Skeletal muscle cell (primary cell): ENCODE measurements around the gene TNFRSF4.

Source experiments
- DNase-seq: peaks from one replicate; pipeline ENCODE4 v3.0.0-alpha.2; 2010; ENCODE audit warnings: low read depth
- H3K4me3 ChIP-seq: 2 replicates; pipeline ENCODE4 v1.5.1; 2011; ENCODE audit warnings: low read depth, mild to moderate bottlenecking, control low read depth, low read length, moderate library complexity

TNFRSF4 gene

DNA sequence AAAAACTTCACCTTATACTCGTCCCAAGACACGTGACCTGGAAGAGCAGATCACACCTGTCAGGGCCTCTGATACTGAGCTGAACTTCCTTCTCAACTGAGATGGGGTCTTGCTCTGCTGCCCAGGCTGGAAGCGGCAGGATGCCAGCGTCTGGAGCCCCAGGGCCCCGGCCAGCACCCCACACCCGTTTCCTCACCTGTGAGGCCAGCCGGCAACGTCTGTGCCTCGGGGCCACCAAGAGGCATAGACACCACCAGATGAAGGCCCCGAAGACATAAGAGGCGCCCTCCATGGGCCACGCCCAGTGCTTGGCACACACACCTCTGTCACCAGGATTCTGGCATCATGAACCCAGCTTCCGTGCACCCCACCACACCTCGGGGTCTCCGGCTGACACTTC lies 9.4 kb upstream of the TNFRSF4 start:
- no peak for DNase-seq
- H3K4me3 ChIP-seq: no peak overlapping the region

DNA sequence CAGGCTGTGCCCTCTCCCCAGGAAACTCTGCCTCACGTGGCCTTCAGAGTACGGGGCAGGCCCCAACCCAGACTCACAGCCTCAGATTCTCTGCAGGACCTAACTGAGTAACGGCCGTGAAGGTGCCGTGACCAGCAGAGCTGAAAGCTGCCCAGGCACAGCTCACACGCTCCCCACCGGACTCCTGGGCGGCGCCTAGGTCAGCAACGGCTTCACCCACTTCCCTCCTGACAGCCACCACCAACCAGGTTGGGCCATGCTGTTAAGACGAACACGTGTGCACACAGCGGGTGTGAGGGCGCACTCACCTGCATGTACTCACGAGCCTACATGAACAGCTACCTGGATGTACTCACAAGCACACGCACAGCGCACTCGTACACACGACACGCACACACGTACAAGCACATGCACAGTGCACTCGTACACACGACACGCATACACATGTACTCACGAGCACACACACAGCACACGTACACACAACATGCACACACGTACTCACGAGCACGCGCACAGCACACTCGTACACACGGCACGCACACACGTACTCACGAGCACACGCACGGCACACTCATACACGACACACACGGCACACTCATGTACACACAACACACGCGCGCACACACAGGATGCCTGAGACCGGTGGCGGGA lies 8.7 kb upstream of the TNFRSF4 start:
- DNase-seq: no peak
- no peak overlapping the region for H3K4me3 ChIP-seq

DNA sequence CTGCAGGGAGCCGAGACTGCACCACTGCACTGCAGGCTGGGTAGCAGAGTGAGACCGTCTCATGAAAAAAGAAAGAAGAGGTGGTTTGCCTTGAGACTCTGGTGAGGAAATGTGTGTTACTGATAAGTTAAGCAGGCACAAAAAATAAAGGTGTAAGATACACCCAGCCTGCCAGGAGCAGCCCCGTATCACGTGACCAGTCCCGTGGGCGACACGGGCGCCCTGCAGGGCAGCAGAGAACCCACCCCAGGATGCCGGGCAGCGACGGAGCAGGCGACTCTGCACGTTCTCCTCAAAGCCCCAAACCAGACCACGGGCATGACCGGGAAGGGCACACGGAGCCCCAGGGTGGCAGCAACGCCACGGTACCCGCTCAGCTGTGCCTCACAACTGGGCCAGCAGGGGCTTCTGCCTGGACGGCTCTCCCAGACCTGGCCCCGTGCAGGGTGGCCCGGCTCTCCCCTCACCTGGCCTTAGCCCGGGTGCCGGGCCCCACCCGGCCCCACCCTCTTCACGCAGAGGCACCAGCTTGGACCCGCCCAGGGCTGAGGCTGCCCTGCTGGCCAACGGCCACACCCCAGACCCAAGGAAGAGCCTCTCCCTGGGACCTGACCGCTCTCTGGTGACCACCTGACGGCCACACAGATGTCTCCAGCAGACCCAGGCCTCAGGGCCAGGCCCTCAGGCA lies 8.1 kb upstream of the TNFRSF4 start:
- DNase-seq: no peak
- no peak overlapping the region for H3K4me3 ChIP-seq

DNA sequence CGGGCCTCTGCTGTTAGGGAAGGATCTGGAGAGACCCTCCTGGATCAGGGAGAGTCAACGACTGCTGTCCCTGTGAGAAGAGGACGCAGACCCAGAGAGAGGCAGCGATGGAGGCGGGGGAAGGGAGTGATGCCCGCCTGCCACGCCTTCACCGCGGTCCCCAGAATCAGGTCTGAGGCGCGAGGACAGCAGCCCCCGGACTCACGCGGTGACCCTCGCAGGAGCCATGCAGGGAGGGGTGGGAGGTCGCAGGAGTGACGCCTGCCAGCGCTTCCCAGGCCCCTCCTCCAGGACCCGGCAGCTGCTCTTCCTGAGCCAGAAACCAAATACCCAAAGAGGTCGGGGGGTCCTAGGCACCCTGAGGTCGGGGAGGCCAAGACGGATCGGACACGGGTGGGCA lies 6.2 kb upstream of the TNFRSF4 start:
- DNase-seq: no peak
- no peak overlapping the region for H3K4me3 ChIP-seq

DNA sequence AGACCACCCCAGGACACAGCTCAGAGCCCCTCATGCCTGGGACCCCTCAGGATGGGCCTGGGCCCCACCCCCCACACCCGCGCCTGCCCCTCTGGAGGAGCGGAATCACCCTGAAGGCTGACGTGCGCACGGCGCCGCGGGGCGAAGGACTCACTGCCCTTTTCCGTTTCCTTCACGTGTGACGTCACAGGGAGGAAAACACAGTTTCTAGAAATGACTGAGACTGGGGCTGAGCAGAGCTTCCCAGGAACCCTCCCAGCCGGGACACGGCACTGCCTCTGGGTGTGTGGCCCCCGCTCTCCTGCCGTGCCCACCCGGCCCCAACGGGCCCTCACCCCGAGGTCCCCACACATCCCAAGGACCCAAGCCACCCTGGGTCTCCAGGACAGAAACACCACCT lies 5.4 kb upstream of the TNFRSF4 start:
- no peak for DNase-seq

DNA sequence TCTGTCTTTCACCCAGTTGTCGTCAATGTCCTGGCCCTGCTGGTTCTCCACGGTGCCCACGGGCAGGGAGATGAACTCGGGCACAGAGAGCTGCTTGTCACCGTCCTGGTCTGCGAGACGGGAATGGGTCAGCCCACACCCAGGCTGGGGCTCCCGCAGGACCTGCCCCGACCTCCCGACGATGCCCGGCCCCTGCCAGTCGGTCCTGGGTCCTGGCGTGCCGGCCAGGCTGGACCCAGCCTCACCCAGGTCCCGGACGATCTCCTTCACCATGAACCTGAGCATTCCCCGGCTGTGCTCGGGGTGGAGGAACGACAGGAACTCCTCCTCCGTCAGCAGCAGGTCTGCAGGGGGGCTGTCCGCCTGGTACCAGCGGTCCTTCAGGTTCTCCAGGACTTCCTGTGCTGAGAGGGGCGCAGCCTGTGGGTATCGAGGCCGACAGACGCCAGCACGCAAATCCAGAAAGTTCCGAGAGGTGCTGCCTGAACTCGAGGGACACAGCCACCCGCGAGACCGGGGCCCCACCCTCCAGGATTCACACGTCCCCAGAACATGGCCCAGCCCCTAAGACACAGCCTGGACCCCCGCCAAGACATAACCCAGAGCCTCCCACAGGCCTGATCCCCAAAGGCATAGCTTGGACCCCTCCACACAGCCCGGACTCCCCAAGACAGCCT lies 4.7 kb upstream of the TNFRSF4 start:
- DNase-seq: no peak
- no peak overlapping the region for H3K4me3 ChIP-seq

More for the DNA sequence above, 5.4 kb upstream of the TNFRSF4 start:
- H3K4me3 ChIP-seq: no peak overlapping the region

DNA sequence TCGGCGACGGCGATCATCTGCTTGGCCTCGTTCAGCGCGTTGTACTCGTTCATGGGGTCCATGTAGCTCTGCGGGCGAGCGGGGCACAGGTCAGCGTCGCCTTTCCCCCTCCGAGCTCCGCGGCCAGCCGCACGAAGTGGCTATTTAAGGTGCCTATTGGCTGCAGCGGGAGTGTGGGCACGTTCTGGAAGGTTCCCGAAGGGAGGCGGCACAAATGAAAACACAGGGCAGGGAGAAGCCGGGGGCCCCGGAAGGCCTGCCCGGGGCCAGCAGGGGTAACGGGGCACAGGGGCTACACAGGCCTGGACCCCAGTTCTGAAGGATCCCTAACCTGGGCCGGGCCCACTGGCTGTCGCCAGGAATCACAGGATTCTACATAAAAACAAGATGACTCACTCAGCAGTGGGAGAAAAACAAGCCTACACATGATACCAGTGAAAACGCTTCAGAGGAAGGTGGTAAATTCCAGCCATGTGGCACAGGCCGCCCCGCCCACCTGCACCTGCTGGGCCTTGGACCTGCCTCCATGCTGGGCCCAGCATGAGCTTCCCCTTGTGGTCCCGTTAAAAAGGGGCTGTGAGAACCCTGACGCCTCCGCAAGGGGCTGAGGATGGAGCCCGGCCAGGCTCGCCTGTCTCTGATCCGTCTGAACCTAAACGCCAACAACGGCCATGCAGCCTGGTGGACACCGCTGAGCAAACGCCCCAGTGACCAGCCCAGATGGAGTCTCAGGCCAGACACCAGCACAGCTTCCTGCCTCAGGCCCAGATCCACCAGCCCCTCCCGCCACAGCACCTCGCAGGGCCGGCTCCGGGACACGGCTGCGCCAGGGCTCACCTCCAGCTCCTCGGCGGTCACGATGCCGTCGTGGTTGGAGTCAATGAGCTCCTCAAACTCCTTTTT lies 3.9 kb upstream of the TNFRSF4 start:
- no peak overlapping the region for H3K4me3 ChIP-seq
- no peak for DNase-seq

DNA sequence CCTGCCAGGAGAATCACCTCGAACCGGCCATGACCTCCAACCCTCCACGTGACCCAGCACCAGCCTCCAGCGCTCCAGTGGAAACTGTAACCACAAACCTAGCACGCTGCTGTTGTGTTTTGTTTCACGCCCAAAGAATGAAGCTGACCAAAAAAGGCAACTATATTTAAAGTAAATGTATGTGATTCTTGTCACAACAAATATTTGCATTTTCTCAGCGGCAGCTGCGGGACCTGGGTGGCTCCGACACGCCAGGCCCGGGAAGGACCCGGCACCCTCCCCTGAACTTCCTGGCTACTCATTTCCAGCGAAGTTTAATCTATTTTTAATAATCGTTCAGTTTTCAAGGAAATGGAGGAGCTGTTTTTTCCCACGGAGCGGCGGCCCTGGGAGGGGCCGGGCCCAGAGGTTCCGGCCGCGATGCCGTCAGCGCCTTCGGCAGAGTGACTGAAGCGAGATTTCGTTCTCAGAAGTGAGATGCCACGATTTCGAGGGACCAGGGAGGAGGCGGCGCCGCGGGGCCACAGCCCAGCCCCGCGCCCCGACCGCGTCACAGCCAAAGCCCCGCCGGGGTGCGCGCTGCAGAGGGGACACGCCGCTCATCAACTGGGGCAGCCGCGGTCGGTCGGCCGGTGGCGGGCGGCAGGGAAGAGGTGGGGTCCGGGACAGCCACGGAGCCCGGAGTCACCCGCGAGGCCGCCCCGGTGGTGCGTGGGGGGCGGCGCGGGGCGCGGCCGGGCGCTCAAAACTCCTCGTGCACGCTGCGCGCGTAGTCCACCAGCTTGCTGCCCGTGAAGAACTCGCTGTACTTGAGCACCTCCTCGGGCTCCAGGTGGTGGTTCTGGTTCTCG lies 3.0 kb upstream of the TNFRSF4 start:
- no peak for DNase-seq
- no peak overlapping the region for H3K4me3 ChIP-seq

DNA sequence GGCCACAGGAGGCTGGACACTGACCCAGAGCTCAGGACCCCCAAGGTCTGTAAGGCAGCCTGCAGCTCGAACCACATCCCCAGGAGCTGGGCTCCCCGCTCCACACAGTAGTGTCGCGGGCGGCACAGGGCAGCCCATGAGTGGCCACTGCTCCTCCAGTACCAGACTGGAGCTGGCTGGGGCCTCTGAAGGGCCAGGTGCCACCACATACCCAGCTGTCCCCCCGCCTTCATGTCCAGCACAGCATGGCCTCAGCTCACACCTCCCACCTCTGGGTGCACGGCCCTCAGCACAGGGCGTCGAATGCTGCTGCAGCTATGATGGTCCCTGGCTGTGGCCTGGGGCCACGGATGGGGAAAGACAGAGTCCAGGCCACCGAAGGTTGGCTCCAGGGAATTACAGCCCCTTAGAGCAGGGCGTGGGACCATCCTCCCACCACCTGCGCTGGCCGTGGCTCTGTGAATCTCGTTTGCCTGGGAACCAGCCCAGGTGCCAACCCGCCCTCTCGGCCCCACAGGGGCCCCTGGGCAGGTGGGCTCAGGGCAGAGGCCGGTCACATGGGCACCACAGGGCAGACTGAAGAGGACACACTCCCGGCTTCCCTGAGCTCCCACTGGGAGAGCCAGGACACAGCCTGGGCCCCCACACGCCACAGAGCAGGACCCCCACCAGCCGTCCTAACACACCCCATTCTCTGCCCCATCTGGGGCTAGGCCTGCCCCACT lies 2.1 kb upstream of the TNFRSF4 start:
- H3K4me3 ChIP-seq: no peak overlapping the region
- no peak for DNase-seq

DNA sequence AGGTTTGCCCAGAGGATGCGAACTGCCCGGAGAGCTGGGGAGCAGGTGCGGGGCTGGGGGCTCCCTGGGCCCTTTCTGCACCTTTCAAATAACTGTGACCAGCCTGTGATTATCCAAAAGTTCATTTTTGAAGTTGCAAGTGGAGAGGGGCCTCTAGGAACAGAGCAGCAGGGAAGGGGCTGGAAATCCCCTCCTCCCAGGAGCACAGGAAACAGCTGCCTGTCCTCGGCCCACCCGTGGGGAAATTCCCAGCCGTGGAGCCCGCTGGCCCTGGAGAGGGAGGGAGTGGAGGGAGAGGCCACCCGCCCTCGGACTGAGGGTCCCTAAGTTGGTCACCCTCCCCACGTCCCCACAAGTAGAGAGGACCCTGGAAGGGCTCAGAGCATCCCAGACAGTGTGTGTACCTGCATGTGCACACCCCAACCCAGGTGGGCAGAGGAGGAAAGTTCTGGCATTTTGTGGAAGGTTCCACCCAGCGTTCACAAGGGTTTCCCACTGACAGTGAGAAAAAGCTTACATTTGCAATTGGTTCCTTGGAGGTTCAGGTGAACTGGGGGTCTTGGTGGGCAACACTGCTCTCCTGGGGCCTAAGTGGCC lies 1.2 kb upstream of the TNFRSF4 start:
- no peak for DNase-seq
- no peak overlapping the region for H3K4me3 ChIP-seq

DNA sequence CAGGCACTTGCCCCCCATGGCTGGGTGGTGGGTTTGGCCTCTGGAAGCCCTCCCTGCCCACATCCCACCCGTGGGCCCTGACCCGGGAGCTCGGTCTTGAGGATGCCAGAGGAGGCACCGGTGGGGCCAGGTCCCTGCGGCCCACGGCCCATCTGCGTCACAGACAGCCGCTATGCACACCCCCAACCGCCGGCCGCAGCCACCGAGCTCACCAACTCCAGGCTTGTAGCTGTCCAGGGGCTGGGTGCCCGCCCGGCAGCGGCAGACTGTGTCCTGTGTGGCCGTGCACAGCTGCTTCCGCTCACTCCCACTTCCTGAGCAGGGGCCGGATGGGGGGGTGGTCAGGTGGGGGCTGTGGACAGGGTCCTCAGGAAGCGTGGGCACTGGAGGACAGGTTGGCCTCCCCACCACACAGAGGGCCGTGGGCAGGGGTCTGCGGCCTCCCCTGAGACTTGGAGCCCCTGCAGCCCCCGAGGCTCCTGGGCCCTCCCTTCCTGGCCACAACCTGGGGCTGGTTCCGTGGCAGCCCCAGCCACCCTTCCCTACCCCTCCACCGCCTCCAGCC lies 1.1 kb downstream of the TNFRSF4 start:
- no peak overlapping the region for H3K4me3 ChIP-seq
- DNase-seq: no peak

DNA sequence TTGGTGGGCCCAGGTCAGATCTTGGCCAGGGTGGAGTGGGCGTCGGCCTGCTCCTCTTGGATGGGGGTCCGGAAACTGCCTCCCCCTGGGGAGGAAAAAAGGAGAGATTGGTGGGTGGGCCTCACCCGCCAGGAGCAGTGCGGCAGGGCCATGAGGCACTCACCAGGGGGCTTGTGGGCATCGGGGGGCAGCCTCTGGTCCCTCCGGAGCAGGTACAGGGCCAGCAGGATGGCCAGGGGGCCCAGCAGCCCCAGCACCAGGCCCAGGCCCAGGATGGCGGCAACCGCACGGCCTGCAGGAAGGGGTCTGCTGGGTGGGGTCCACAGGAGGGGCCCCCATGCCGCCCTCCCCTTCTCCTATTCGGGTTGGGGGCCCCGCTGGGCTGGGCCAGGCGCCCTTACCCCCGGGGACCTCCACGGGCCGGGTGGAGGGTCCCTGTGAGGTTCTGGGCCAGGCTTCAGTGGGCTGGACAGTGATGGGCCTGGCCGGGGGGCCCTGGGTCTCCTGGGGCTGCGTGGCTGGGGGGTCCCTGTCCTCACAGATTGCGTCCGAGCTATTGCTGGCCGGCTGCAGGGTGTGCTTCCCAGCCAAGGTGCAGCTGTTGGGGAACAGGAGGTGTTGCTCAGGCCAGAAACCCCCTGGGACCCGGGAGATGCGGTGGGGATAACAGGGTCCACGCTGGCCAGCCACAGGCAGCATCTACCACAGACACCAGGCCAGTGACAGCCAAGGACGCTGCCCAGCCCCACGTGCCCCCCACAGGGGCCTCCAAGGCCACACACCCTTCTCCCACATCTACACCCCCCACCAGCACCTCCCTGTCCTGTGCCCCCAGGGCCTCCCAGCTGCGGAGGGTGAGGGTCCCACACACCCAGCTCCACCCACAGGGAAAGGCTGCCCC lies 2.2 kb downstream of the TNFRSF4 start:
- H3K4me3 ChIP-seq: no peak overlapping the region
- DNase-seq: no peak

DNA sequence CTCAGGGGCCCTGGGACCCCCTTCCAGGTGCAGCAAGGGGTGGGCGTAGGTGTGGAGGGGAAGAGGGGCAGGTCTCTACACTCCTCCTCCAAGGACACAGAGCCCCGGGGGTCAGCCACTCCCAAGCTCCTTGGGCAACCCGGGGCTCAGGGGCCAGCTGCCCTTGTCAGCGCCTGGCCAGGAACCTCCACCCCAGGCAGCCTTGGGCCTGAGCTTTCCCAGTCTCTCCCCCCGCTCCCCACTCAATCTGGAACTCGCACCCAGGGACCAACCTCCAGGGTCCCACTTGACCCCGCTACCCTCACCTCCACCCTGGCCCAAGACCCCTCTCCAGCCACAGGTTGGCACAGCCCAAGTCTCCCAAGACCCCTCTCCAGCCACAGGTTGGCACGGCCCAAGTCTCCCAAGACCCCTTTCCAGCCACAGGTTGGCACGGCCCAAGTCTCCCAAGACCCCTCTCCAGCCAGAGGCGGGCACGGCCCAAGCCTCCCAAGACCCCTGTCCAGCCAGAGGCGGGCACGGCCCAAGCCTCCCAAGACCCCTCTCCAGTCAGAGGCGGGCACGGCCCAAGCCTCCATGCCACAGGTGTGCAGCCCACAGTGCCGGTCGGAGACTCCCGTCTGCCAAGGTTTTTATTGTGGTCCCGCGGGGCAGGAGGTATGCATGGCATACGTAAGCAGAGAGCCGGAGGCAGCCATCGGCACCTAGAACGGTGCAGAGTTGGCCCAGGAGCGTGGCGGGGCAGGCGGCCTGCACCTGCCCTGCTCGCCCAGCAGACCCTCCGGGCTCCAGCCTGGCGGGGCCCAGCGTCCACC lies 3.0 kb downstream of the TNFRSF4 start:
- no peak overlapping the region for H3K4me3 ChIP-seq
- DNase-seq: no peak

DNA sequence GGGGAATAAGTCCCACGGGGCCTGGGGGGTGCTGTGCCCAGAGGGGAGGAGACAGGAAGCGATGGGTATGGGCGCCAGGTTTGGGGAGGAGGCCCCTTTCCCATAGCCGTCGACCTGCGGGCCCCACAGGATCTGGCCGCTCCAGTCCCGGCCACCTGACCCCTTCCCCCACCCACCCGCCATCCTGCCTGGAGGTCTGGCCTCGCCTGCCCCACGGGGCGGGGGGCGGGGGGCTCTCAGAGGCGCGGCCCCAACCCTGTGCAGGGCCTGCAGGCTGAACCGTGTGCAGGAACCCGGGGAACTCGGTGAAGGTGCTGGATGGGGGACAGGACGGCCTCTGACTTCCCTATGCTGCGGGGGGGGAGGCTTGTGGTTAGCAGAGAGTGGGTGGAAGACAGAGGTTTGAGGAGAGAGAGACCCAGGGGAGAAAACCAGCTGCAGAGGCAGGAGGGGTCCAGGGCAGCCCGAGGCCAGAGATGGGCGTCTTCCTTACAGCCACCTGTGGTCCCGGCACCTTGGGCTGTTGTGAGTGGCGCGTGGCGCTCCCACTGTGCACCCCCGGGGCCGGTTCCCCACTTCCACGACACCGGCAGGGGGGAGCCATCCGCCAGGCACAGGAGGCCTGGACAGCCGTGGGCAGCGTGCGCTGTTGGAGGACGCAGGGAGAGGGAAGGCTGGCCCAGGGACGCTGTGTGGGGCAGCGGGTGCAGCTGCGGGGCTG lies 5.1 kb downstream of the TNFRSF4 start:
- peak; percentile 39 for DNase-seq
- no peak overlapping the region for H3K4me3 ChIP-seq

DNA sequence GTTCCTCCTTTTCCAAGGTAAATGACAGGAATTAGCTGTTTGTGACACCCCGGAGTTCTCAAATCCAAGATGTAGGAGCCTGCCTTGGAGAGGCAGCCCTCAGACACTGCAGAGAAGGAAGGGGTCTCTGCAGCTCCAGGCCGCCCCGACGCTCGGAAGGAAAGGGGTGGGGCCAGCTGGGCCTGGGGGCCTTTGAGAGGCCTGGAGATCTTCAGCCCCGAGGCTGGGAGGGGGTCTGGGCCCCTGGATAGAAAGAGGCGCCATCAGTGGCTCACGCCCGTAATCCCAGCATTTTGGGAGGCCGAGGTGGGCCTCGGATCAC lies 6.4 kb downstream of the TNFRSF4 start:
- DNase-seq: no peak
- no peak overlapping the region for H3K4me3 ChIP-seq
